Psoas muscle (tissue), 8 donors: ENCODE results near the gene DMAC2. TPM values are rescaled to one million over a fixed set of nuclear protein-coding genes. Genes with fewer than 3 reads are reported as not detected.
"Not testable (repeated sequence)": the region's sequence is repeated elsewhere in the genome, so short reads cannot be mapped to it uniquely, and the experiment has no call there.

Source experiments
- ATAC-seq, 4 donors: fragments of 200-7000 bp; cut with Tn5 transposase; one replicate each; pipeline ENCODE4 v1.9.1; 2020; ENCODE audit warnings: moderate library complexity in 3 of 4, mild to moderate bottlenecking in 2 of 4
- DNase-seq, 2 donors: peaks; one replicate each; pipeline ENCODE4 v3.0.0-alpha.2; 2020
- H3K27ac ChIP-seq: fragments of 200-600 bp; one replicate; pipeline ENCODE4 v1.8.0; 2022
- H3K27me3 ChIP-seq, 3 donors: fragments of 200-600 bp in 1 of 3; one replicate each; pipeline versions ENCODE4 v1.6.1 to v1.8.0; 2013 to 2022; ENCODE audit warnings: low read length in 2 of 3, mild to moderate bottlenecking in 2 of 3, moderate library complexity in 1 of 3; ENCODE audit not compliant: insufficient read depth in 3 of 3
- H3K36me3 ChIP-seq, 2 donors: fragments of 200-600 bp in 1 of 2; one replicate each; pipeline versions ENCODE4 v1.6.1 to v1.8.0; 2013 to 2022; ENCODE audit warnings: low read depth in 1 of 2, mild to moderate bottlenecking in 1 of 2, moderate library complexity in 1 of 2; ENCODE audit not compliant: insufficient read depth in 1 of 2
- H3K4me1 ChIP-seq: fragments of 200-600 bp; one replicate; pipeline ENCODE4 v1.8.0; 2022
- H3K4me3 ChIP-seq: fragments of 200-600 bp; one replicate; pipeline ENCODE4 v1.8.0; 2022; ENCODE audit warnings: mild to moderate bottlenecking
- H3K9me3 ChIP-seq: fragments of 200-600 bp; one replicate; pipeline ENCODE4 v1.8.0; 2022
- WGBS, 3 donors: extraction: QIAGEN DNeasy Blood & Tissue Kit; methylation state at CpG; one replicate each; pipeline versions ENCODE4 v1.1.6 to v1.1.7; 2013; 5-methylcytosine and 5-hydroxymethylcytosine counted together
- intact Hi-C, 2 donors: fragments of 100-400 bp; cut with DNase I; formaldehyde crosslinking; loops; one replicate each; pipeline versions ENCODE4 v1.11.0 to v1.14.2; 2022
- long read RNA-seq, 2 donors: library from polyadenylated mRNA; unstranded; transcript quantifications; one replicate each; pipeline ENCODE4 v2.0.0, GENCODE V29; 2021
- polyA plus RNA-seq, 3 donors: library from polyadenylated mRNA; stranded (reverse); fragments of 200-250 nt; gene quantifications; one replicate each; pipeline ENCODE4 v1.2.3, GENCODE V29; 2013
- total RNA-seq, 4 donors: library from RNA; stranded (reverse); fragmentation: NEBNext Ultra II Directional in 2 of 4; extraction: Animal tissue kit (Norgen Biotek cat#: 25700) in 2 of 4; gene quantifications; one replicate each; pipeline versions ENCODE4 v1.2.1 to v1.2.4, GENCODE V29; 2021 to 2023
- TF ChIP-seq, protein P1 (sequence below): fragments of 200-600 bp; IDR thresholded peaks from one replicate; pipeline ENCODE4 v1.8.0; 2022; ENCODE audit warnings: antibody characterized with exemption
- donor health status: healthy with polysubstance abuse.
- donor health status: DM: no; HTN: no; CAD: no; lungs with moderate emphysema.
- donor health status: Bipolar disorder and iron deficiency.
- donor health status: healthy.
- donor health status: DM: yes; HTN: yes; CAD: no.
- donor health status: DM: no; HTN: no; CAD: no.
- donor health status: DM: no; HTN: no; CAD: no.
- donor health status: DM: yes; HTN: yes; CAD: no.

DMAC2 gene
- total RNA-seq (10 to 100 TPM; 37.6 to 71.4 (median 59.5) TPM), polyA plus RNA-seq (100 to 1,000 TPM in 1 of 3 donors, 10 to 100 TPM in 2; 68.5 to 113 (median 88.8) TPM)
- long read RNA-seq, donor 1, transcript DMAC2-208 (5 exons, 979 nt) = minor isoform, 5 of 23 reads
- long read RNA-seq, donor 1, transcript DMAC2-201 (6 exons, 1,692 nt) = major isoform, 12 of 23 reads
- long read RNA-seq, donor 1, partial matches to known transcripts = 3 of 23 reads
- long read RNA-seq, donor 1, other reads (novel, unspliced or antisense) = 3 of 23 reads
- long read RNA-seq, donor 2, transcript DMAC2-201 (6 exons, 1,692 nt) = major isoform, 44 of 69 reads
- long read RNA-seq, donor 2, transcript DMAC2-208 (5 exons, 979 nt) = minor isoform, 8 of 69 reads
- long read RNA-seq, donor 2, partial matches to known transcripts = 5 of 69 reads
- long read RNA-seq, donor 2, other reads (novel, unspliced or antisense) = 5 of 69 reads

DNA sequence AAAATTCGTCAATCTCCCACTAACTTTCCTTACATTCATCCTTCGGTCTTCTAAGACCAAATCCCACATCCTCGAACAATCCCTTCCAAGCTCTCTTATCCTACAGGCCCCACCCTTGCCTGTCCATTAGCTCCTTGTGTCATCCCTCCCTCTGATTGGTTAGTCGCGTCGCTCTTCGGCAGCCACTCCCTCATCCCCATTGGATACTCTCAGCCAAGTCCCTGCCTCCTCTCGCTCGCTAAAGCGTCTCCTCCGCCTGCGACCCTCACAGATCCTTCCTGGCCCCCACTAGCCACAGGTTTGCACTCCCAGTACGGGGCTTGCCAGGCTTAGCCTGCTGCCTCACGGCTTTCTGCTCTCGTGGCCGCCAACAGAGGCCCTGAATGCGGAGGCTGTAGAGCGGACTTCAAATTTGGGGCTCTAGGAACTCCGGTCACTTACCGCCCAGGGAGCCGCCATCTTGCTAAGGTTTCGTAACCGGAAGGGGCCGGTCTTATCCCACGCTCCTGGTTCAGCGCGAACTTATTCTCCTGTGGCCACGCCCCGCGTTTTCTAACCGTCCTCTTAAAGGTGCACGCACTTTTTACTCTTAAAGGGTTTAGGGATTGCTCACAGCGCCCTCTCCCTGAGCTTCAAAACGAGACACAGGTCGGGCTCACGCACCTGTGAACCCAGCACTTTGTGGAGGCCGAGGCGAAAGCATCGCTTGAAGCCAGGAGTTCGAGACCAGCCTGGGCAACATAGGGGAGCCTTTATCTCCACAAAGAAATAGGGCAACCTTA lies at the start of gene DMAC2:
Gene DMAC2 (minus strand): TSS at position 472 of the 782 bp plus-strand sequence. CDS start 13 bp downstream, at position 459.
- ATAC-seq = peak; percentile 97 to 98 (median 98)

DNA sequence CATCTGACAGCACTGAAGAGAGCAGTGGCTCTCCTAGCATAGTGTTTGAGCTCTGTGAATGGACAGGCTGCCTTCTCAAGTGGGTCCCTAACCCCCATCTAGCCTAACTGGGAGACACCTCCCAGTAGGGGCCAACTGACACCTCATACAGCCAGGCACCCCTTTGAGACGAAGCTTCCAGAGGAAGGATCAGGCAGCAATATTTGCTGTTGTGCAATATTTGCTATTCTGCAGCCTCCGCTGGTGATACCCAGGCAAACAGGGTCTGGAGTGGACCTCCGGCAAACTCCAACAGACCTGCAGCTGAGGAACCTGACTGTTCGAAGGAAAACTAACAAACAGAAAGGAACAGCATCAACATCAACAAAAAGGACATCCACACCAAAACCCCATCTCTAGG lies 47.2 kb upstream of the DMAC2 start:
- intact Hi-C loops, H3K9me3 ChIP-seq, H3K4me1 ChIP-seq, H3K27me3 ChIP-seq, ATAC-seq, H3K27ac ChIP-seq, H3K36me3 ChIP-seq, H3K4me3 ChIP-seq, DNase-seq: not testable (repeated sequence)
- 84 to 85% (median 85%) methylated on average over 4 of the region's 4 CpGs for WGBS, 3 donors

More for the DNA sequence above, at the start of gene DMAC2:
- peaks cover 9% of the 10 kb centered on the region for H3K4me1 ChIP-seq
- TF ChIP-seq, protein P1, sequence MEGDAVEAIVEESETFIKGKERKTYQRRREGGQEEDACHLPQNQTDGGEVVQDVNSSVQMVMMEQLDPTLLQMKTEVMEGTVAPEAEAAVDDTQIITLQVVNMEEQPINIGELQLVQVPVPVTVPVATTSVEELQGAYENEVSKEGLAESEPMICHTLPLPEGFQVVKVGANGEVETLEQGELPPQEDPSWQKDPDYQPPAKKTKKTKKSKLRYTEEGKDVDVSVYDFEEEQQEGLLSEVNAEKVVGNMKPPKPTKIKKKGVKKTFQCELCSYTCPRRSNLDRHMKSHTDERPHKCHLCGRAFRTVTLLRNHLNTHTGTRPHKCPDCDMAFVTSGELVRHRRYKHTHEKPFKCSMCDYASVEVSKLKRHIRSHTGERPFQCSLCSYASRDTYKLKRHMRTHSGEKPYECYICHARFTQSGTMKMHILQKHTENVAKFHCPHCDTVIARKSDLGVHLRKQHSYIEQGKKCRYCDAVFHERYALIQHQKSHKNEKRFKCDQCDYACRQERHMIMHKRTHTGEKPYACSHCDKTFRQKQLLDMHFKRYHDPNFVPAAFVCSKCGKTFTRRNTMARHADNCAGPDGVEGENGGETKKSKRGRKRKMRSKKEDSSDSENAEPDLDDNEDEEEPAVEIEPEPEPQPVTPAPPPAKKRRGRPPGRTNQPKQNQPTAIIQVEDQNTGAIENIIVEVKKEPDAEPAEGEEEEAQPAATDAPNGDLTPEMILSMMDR = peak; percentile 43
- peaks cover 0 to 4% (median 0%) of the 10 kb centered on the region in 3 donors for H3K27me3 ChIP-seq
- peaks cover 4 to 34% of the 10 kb centered on the region in 2 donors for H3K36me3 ChIP-seq
- intact Hi-C loops = loop anchor here (5.0 to 10.0 kb wide), 3 partner anchors 42 to 235 kb away; partner anchors contain the start of genes BCKDHA (in 1 of the 2) and EXOSC5 (in 1 of the 2)
- peak; percentile 98 for DNase-seq
- peak within 1 kb of the TSS; percentile 73 for H3K4me3 ChIP-seq
- H3K27ac ChIP-seq = peak within 1 kb of the TSS; percentile 91
- no peaks in the 10 kb centered on the region for H3K9me3 ChIP-seq
- 0 to 1% (median 1%) methylated on average over 40 of the region's 40 CpGs for WGBS, 3 donors

DNA sequence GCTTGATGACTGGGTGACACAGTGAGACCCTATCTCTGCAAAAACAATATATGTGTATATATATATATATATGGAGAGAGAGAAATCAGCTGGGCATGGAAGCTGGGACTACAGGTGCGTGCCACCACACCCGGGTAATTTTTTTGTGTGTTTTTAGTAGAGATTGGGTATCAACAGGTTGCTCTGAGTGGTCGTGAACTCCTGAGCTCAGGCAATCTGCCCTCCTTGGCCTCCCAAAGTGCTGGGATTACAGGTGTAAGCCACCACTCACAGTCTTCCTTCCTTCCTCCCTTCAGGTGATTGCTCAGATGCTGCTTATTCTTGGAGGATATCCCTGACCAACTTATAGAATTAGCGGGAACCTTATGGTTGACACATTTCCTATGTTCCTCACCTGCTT lies 45.1 kb upstream of the DMAC2 start:
- DNase-seq (no peak), ATAC-seq (no peak)
- H3K36me3 ChIP-seq = no peaks in the 10 kb centered on the region
- H3K4me1 ChIP-seq = peaks cover 7% of the 10 kb centered on the region
- H3K4me3 ChIP-seq = no peak overlapping the region
- no peaks in the 10 kb centered on the region for H3K9me3 ChIP-seq
- intact Hi-C loops = no loop called here
- 75 to 82% (median 78%) methylated on average over 4 of the region's 4 CpGs for WGBS, 3 donors
- peaks cover 0 to 13% (median 3%) of the 10 kb centered on the region in 3 donors for H3K27me3 ChIP-seq
- TF ChIP-seq, protein P1 = no peak
- H3K27ac ChIP-seq = no peak overlapping the region

- TF ChIP-seq, protein P1 = no peak
- intact Hi-C loops = no loop called here
- no peak overlapping the region for H3K4me3 ChIP-seq
- WGBS, 3 donors = 64 to 74% (median 64%) methylated on average over 12 of the region's 12 CpGs
- no peaks in the 10 kb centered on the region for H3K9me3 ChIP-seq
- ATAC-seq (no peak), DNase-seq (no peak)
- H3K27me3 ChIP-seq = peaks cover 0 to 17% (median 3%) of the 10 kb centered on the region in 3 donors
- H3K27ac ChIP-seq = peak overlapping the region; percentile 30
- H3K4me1 ChIP-seq = peaks cover 7% of the 10 kb centered on the region
- H3K36me3 ChIP-seq = no peaks in the 10 kb centered on the region
Observed at GRCh38 chr19:41480336-41480735, 40.6 kb upstream of the DMAC2 start.

DNA sequence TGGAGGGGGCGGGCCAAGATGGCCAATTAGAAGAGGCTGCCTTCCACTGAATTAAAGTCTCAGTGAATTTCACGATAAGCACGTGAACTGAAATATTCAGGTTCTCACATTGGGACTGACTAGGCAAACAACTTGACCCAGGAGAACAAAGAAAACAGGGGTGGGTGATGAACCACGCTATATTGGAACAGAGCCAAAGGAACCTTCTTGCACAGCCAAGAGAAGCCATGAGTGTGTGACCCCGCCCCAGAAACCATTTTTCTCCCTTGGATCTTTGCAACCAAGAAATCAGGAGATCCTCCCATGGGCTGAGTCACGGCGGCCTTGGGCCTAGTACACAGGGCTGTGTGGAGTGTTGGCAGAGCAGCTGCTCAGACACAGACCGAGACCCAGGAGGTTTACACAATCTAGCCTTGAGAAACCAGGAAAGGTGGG lies 40.1 kb upstream of the DMAC2 start:
- peaks cover 0 to 22% (median 3%) of the 10 kb centered on the region in 3 donors for H3K27me3 ChIP-seq
- peaks cover 7% of the 10 kb centered on the region for H3K4me1 ChIP-seq
- ATAC-seq (peak in 3 of 4 donors; percentile 47 to 66 (median 64)), DNase-seq (peak in 1 of 2 donors; percentile 56)
- TF ChIP-seq, protein P1 = no peak
- H3K4me3 ChIP-seq = no peak overlapping the region
- 50 to 59% (median 57%) methylated on average over 8 of the region's 8 CpGs for WGBS, 3 donors
- no peaks in the 10 kb centered on the region for H3K9me3 ChIP-seq
- peak overlapping the region; percentile 64 for H3K27ac ChIP-seq
- H3K36me3 ChIP-seq = no peaks in the 10 kb centered on the region
- intact Hi-C loops = no loop called here
